ENCODE measurements around the gene PTPRN2.
"Not testable (repeated sequence)": the region's sequence is repeated elsewhere in the genome, so short reads cannot be mapped to it uniquely, and the experiment has no call there.

The PTPRN2 gene

GRCh38 chr7:158147431-158147830, 440.2 kb downstream of the PTPRN2 start:
- DNase-seq, result not testable (repeated sequence)

- DNase-seq, result no peak
These were observed 442.3 kb downstream of the PTPRN2 start for GRCh38 chr7:158145370-158145769.

- no peak for DNase-seq
These were observed 444.2 kb downstream of the PTPRN2 start for GRCh38 chr7:158143196-158144120.

GRCh38 chr7:158142657-158143056, 445.0 kb downstream of the PTPRN2 start:
- no peak for DNase-seq

- no peak for DNase-seq
These were observed 445.7 kb downstream of the PTPRN2 start for GRCh38 chr7:158141806-158142518.

- no peak for DNase-seq
These were observed 446.4 kb downstream of the PTPRN2 start for GRCh38 chr7:158141221-158141582.

GRCh38 chr7:158140538-158141220, 446.9 kb downstream of the PTPRN2 start:
- no peak for DNase-seq

- DNase-seq, result no peak
These were observed 448.1 kb downstream of the PTPRN2 start for GRCh38 chr7:158139499-158139898.

GRCh38 chr7:158138329-158138597, 449.4 kb downstream of the PTPRN2 start:
- DNase-seq, result no peak

GRCh38 chr7:158137516-158138328, 449.9 kb downstream of the PTPRN2 start:
- no peak for DNase-seq

GRCh38 chr7:158135931-158136330, 451.7 kb downstream of the PTPRN2 start:
- no peak for DNase-seq

- no peak for DNase-seq
These were observed 452.8 kb downstream of the PTPRN2 start for GRCh38 chr7:158134824-158135223.

GRCh38 chr7:158133515-158134271, 453.9 kb downstream of the PTPRN2 start:
- DNase-seq, result no peak

GRCh38 chr7:158133057-158133456, 454.6 kb downstream of the PTPRN2 start:
- DNase-seq, result no peak

GRCh38 chr7:158130023-158130409, 457.6 kb downstream of the PTPRN2 start:
- no peak for DNase-seq

GRCh38 chr7:158129037-158130022, 458.3 kb downstream of the PTPRN2 start:
- no peak for DNase-seq

- no peak for DNase-seq
These were observed 459.1 kb downstream of the PTPRN2 start for GRCh38 chr7:158128572-158128971.

GRCh38 chr7:158127241-158127640, 460.4 kb downstream of the PTPRN2 start:
- DNase-seq, result no peak

- DNase-seq, result no peak
These were observed 461.0 kb downstream of the PTPRN2 start for GRCh38 chr7:158126661-158127060.

- no peak for DNase-seq
These were observed 461.9 kb downstream of the PTPRN2 start for GRCh38 chr7:158125721-158126120.

- DNase-seq, result no peak
These were observed 462.5 kb downstream of the PTPRN2 start for GRCh38 chr7:158125091-158125490.
